Kidney (tissue), 14 donors: Measurements from ENCODE around the gene N4BP2L2. TPM values are rescaled to one million over a fixed set of nuclear protein-coding genes. Genes with fewer than 3 reads are reported as not detected.
A peak's percentile ranks its signal among the peaks of the same experiment; 100 is the strongest.

Source experiments
- DNase-seq, 5 donors: peaks; one replicate each; pipeline ENCODE4 v3.0.0-alpha.2; 2013 to 2020
- FAIRE-seq: peaks from 2 replicates; lab custom pipeline; 2012; peaks lifted over from hg19 to GRCh38; lab: Jason Lieb, UNC
- H3K27ac ChIP-seq, 2 donors: one replicate each; pipeline ENCODE4 v1.7.0; 2013; ENCODE audit warnings: low read depth in 2 of 2, low read length in 2 of 2, inconsistent platforms in 1 of 2
- H3K27me3 ChIP-seq: one replicate; pipeline ENCODE4 v1.7.1; 2013; ENCODE audit warnings: low read length, inconsistent platforms; ENCODE audit not compliant: control insufficient read depth, insufficient read depth
- H3K36me3 ChIP-seq, 3 donors: one replicate each; pipeline versions ENCODE4 v1.7.0 to v1.7.1; 2013; ENCODE audit warnings: low read length in 3 of 3, control low read depth in 1 of 3, inconsistent platforms in 1 of 3; ENCODE audit not compliant: insufficient read depth in 3 of 3, control insufficient read depth in 2 of 3
- H3K4me1 ChIP-seq, 3 donors: one replicate each; pipeline versions ENCODE4 v1.7.0 to v1.7.1; 2013; ENCODE audit warnings: low read length in 3 of 3, inconsistent platforms in 1 of 3, low read depth in 1 of 3; ENCODE audit not compliant: control insufficient read depth in 2 of 3, insufficient read depth in 2 of 3
- H3K4me3 ChIP-seq, 3 donors: one replicate each; pipeline versions ENCODE4 v1.7.0 to v1.8.1; 2013; ENCODE audit warnings: low read length in 3 of 3, control low read depth in 1 of 3, inconsistent platforms in 1 of 3
- H3K9ac ChIP-seq, 3 donors: one replicate each; pipeline versions ENCODE4 v1.7.0 to v1.7.1; 2013; ENCODE audit warnings: low read length in 3 of 3, control low read depth in 1 of 3, inconsistent platforms in 1 of 3
- H3K9me3 ChIP-seq, 3 donors: one replicate each; pipeline versions ENCODE4 v1.7.0 to v1.7.1; 2013; ENCODE audit warnings: low read length in 3 of 3, control low read depth in 1 of 3, inconsistent platforms in 1 of 3; ENCODE audit not compliant: control insufficient read depth in 2 of 3, insufficient read depth in 1 of 3
- intact Hi-C: fragments of 100-400 bp; cut with DNase I; formaldehyde crosslinking; loops from one replicate; pipeline ENCODE4 v1.11.1; 2022
- polyA plus RNA-seq: library from polyadenylated mRNA; stranded (reverse); fragments of 350-450 nt; fragmentation: Illumina TruSeq; extraction: RNeasy Lipid Tissue Mini Kit (QIAGEN cat#74804); gene quantifications from one replicate; pipeline ENCODE4 v1.2.3, GENCODE V29; 2014; ENCODE audit warnings: low read depth, low replicate concordance; ENCODE audit not compliant: insufficient read depth
- total RNA-seq: library from RNA; stranded (reverse); fragmentation: NEBNext Ultra II Directional; extraction: Animal tissue kit (Norgen Biotek cat#: 25700); gene quantifications from one replicate; pipeline ENCODE4 v1.2.1, GENCODE V29; 2021
- TF ChIP-seq, protein P1 (sequence below): IDR thresholded peaks from 3 replicates; pipeline ENCODE4 v1.5.1; 2012; ENCODE audit warnings: mild to moderate bottlenecking, moderate library complexity, borderline replicate concordance; ENCODE audit not compliant: insufficient read depth; ENCODE audit errors: extremely low read depth
- donor health status: control.
- donor health status: control.
- donor health status: control.
- donor health status: control.
- donor health status: control.
- donor health status: DM: yes; HTN: yes; CAD: no.
- donor health status: Normal renal cell carcinoma (clear cell type).

Gene N4BP2L2
- total and polyA plus RNA-seq, 2 donors from 2014 or later, result 71.3 to 165 TPM

DNA sequence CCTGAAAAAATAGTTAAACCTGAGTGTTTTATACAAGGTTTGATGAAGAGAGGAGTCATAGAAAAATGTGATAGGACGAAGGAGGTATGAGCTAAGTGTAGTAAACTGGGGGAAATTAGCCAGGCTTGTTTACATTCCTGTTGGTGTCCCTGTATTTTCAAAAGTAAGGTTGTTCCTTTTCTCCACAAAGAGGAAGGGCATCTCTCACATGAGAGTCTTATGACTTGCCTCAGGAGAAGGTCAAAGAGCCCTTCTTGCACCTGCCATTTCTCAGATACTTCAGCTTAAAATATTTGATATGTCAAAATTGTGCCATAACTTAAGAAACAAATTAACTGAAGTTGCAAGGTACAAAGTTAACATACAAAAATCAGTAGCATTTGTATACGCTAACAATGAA, 3.6 kb upstream of the N4BP2L2 start:
- no peaks in the 10 kb centered on the region for H3K36me3 ChIP-seq
- no peak for FAIRE-seq
- TF ChIP-seq, protein P1, sequence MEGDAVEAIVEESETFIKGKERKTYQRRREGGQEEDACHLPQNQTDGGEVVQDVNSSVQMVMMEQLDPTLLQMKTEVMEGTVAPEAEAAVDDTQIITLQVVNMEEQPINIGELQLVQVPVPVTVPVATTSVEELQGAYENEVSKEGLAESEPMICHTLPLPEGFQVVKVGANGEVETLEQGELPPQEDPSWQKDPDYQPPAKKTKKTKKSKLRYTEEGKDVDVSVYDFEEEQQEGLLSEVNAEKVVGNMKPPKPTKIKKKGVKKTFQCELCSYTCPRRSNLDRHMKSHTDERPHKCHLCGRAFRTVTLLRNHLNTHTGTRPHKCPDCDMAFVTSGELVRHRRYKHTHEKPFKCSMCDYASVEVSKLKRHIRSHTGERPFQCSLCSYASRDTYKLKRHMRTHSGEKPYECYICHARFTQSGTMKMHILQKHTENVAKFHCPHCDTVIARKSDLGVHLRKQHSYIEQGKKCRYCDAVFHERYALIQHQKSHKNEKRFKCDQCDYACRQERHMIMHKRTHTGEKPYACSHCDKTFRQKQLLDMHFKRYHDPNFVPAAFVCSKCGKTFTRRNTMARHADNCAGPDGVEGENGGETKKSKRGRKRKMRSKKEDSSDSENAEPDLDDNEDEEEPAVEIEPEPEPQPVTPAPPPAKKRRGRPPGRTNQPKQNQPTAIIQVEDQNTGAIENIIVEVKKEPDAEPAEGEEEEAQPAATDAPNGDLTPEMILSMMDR, result no peak
- intact Hi-C loops, result no loop called here
- peaks cover 0 to 2% (median 0%) of the 10 kb centered on the region in 3 donors for H3K4me1 ChIP-seq
- no peaks in the 10 kb centered on the region for H3K9me3 ChIP-seq
- DNase-seq, result no peak
- H3K9ac ChIP-seq, result no peak overlapping the region
- H3K4me3 ChIP-seq, result no peak overlapping the region
- H3K27ac ChIP-seq, result no peak overlapping the region
- no peaks in the 10 kb centered on the region for H3K27me3 ChIP-seq

DNA sequence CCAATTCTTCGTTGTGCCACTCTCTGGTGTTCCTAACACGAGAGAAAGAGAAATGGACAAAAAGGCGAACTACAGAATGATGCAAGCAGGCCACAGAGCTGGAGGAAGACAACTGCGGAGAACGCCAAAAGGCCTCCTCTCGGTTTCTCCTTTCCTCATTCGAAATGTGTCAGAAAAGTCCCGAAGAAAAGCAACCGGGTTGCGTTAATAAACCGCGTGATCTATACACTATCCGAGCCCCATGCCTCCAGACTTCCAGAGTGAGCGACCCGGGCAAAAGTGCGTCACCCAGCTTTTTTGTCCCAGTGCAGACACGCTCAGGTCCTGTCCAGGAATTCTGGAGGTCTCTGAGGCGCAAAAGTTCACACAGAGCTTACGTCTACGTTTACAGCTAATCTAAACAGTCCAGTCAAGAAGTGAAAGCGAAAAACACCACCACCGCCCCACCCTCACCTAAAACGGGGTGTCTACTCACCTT, 413 bp downstream of the N4BP2L2 start:
- TF ChIP-seq, protein P1, result no peak
- H3K9ac ChIP-seq, result peak overlapping the region; percentile 94 to 99 (median 99)
- H3K4me1 ChIP-seq, result peaks cover 2 to 6% (median 4%) of the 10 kb centered on the region in 3 donors
- H3K4me3 ChIP-seq, result peak overlapping the region; percentile 98 to 100 (median 99)
- DNase-seq (peak in 1 of 5 donors; percentile 53), FAIRE-seq (no peak)
- intact Hi-C loops, result no loop called here
- no peaks in the 10 kb centered on the region for H3K27me3 ChIP-seq
- H3K9me3 ChIP-seq, result no peaks in the 10 kb centered on the region
- H3K27ac ChIP-seq, result peak overlapping the region; percentile 94 to 98
- H3K36me3 ChIP-seq, result peaks cover 2 to 11% (median 8%) of the 10 kb centered on the region in 3 donors

DNA sequence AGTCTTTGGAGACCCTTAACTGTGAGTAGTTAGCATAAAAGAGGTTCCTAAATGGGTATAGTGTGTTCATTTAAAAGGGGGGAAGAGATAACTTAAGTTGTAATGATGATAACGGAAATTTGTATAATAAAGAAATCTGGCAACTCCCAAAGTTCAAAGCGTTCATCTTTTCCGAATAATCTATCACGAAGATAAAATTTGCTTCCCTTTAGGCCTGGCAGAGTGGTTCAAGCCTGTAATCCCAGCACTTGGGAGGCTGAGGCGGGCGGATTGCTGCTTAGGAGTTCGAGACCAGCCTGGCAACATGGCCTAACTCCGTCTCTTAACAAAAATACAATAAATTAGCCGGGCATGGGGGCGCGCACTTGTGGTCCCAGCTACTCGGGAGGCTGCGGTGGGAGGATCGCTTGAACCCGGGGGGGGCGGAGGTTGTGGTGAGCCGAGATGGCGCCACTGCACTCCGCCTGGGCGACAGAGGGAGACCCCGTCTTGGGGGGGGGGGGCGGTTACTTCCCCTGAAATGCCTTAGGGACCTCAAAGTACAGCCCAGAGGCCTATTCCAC, 934 bp downstream of the N4BP2L2 start:
- TF ChIP-seq, protein P1, result no peak
- H3K27ac ChIP-seq, result peak overlapping the region; percentile 94 to 98
- peak overlapping the region; percentile 94 to 99 (median 99) for H3K9ac ChIP-seq
- peaks cover 2 to 11% (median 8%) of the 10 kb centered on the region in 3 donors for H3K36me3 ChIP-seq
- peak overlapping the region; percentile 98 to 100 (median 99) for H3K4me3 ChIP-seq
- no peaks in the 10 kb centered on the region for H3K9me3 ChIP-seq
- H3K27me3 ChIP-seq, result no peaks in the 10 kb centered on the region
- intact Hi-C loops, result no loop called here
- DNase-seq (peak in 4 of 5 donors; percentile 41 to 77 (median 66)), FAIRE-seq (no peak)
- H3K4me1 ChIP-seq, result peaks cover 2 to 6% (median 4%) of the 10 kb centered on the region in 3 donors
